HG03432 (cell line): Measurements from ENCODE around the gene NPAS2.

ENCODE experiments used
- ATAC-seq: cut with Tn5 transposase; IDR thresholded peaks from one replicate; pipeline ENCODE4 v1.9.1; 2021; ENCODE audit warnings: mild to moderate bottlenecking, moderate library complexity; ENCODE audit not compliant: unreplicated experiment

NPAS2 gene

DNA sequence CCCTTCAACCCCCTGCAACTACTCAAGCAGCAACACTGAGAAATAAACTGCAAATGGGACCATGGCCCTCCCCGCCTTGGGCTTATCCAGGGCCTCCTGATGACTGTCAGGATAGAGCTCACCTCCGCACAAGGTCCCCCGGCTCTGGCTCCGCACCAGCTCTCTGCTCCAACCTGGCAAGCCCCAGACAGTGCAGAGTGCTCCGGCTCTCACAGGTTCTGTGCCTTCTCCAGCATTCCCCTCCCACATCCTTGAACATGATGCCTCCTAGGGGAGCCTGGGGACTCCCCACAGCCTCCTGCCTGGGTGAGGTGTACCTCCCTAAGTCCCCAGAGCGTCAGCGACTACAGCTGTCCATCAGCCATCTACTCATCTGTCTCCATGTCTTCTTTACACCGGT lies 26.7 kb upstream of the NPAS2 start:
- no peak for ATAC-seq

DNA sequence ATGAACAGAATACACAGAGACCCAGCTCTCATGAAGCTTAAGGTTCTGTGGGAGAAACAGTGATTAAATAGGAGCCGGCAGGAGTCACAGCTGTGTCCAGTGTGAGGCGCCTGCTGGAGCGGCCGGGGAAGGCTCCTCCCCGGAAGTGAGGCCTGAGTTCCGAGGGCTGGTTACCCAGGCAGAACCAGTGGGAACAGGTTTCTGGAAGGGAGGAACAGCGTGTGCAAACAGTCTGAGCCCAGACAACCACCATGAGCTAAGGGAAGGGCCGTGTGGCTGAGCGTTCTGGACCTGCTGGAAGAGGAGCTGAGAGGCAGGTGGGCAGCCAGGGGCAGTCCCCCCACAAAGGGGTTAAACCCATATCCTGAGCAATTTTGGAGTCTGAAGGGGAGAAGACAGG lies 26.0 kb upstream of the NPAS2 start:
- ATAC-seq, result no peak

DNA sequence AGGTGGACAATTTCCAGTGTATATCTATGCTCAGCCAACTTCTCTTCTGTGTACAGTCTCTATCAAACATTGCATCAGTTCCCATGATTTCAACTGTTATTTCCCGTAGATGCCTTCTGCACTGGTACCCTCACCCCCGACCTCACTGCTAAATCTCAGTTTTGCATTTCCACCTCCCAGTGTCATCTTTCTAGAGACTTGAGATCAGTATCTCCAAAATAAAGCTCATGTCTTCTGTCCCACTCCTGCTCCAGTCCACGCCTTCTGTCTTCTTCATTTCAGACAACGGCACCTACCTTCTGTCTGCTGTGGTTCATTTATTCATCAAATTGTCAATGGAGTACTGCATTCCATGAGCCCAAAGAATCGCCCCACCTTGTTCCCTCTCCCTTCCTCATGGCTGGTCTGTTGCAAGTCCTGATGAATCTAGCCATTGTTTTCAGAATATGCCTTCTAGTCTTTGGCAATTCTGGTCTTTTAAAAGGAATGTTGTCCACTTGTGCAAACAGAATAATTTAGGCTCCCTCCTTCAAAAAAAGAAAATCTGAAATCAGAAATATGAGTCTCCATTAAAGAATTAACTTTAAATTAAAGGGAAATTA lies 23.3 kb upstream of the NPAS2 start:
- no peak for ATAC-seq

DNA sequence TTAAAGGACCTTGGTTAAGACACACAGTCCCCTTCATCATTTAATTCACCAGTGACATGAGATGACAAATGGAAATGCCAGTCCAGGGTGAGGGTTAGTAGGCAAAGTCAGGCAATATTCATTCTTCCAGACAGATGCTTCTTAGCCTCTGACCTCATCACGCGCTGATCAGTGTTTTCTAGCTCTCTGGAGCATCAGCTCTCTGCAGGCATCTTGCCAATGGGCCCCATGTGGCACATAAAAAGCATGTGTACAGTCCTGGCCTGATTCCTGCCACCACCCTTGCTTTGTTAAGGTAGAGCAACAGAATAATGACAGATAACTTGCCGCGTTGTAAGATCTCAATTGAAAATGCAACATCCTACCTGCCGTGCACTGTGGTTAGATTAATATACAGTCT lies 20.3 kb upstream of the NPAS2 start:
- no peak for ATAC-seq

DNA sequence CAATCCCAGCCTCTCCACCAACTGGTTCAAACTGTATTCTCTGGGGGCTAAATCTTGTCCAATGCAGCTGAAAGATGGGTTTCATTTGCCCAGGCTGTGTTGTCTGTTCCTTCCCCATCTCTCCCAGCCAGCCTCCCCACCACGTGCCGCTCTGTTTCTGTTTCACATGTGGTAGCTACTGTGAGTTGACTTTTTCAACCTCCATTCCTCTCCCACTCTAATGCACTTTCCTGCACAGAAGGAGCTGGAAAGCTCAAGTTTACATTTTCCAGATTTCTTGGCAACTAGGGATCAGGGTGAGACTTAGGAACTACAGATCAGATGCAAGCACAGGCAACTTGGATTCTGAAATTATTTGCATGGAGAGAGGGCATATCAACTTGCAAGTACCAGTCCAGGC lies 19.0 kb upstream of the NPAS2 start:
- ATAC-seq, result no peak

DNA sequence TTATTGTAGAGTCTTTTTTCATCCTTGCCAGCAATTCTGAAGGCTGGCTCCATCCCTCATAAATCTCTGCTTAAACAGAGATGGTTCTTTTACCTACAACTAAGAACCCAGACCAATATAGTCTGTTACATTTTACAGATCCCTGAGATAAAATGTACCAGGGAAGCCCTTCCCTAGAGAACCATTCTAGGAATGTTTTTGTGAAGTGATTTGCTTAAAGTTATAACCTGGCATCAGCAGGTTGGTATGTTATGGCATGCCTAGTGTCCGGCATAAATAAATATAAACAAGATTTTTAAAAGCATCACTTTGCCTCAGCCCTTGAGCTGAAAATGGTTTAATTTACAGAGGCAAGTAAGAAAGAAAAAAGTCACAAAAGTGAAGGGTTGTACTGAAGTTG lies 18.5 kb upstream of the NPAS2 start:
- ATAC-seq, result no peak

DNA sequence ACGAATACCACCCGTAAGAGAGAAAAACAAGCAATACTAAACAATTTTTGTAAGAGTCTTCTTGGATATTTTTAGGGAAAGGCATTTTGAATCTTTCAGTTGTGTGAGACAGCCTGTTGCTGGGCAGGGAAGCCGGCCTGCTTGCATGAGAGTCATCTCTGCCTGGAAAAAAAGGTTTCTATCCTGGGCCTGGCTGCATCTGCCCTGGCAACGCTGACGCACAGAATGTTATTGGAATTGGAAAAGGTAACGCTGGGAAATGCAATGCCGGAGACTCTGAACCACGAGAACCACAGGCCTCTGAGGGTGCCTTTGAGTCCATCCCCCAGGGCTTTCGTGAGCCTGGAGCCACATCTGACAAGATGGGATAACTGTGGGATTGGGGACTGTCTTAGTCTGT lies 17.9 kb upstream of the NPAS2 start:
- ATAC-seq, result no peak

DNA sequence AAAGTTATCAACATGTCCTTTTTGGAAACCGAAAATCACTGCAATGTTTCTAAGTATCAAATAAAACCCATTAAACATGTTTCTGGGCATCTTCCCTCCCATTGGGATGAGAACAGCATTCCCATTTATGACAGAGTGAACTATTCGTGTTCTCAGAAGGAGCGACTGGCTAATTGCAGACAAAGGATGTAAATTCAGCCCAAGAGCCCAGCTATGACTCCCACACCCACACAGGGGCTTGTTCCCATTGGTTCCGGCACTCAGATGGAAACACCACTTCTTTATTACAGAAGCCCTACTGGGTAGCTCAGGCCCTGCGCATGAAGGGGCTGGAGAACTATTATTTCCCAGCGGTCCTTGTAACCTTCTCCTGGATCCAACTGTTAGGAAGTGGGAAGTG lies 16.6 kb upstream of the NPAS2 start:
- ATAC-seq, result no peak

DNA sequence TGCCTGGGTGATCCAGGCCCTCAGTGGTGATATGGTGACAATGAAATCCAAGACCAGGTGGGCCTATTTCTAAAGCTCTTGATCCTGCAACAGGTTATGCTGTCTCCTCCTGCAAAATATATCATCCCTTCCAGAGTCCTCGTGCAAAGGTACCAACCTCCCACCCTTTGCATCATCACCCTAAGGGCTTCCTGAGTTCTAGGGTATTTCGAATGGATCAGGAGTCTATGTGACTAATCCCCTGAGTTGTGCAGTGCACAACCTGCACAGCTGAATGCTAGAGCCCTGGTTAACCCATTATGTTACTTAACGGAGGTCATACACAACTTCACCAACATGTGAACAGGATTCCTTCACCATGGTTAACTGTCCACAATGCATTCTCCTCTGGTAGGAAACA lies 13.4 kb upstream of the NPAS2 start:
- no peak for ATAC-seq

DNA sequence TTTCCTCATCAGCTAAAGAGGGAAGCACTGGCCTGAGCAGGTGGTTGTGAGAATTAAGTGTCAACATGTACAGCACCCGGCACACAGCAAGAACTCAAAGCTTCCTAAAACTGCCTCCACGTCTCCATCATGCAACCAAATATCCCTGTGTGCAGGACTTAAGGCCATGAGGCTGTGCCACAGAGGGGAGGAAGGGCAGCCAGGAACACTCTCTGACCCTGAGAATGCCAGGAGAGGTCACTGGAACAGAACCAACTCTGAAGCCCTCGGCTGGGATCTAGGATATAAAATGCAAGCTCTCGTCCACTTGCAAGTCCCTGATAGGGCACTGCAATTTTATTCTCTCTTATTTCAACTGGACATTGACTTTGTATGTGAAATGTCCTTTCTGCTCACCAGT lies 12.2 kb upstream of the NPAS2 start:
- ATAC-seq, result no peak

DNA sequence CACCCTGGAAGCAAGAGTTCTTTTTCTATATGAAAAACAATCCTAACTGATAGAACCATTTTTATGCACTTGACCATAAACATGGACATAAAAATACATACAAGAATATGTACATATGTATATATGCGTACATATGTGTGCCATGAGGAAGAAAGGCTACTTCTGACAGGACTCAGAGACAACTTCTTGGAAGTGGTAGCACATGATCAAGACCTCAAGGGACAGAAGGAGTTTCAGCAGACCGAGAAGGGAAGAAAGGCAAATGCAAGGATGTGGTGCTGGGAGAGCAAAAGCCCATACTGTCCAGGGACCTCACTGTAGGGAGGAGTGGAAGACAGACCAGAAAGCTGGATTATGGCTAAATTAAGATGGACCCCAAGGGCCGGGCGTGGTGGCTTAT lies 11.4 kb upstream of the NPAS2 start:
- ATAC-seq, result no peak

DNA sequence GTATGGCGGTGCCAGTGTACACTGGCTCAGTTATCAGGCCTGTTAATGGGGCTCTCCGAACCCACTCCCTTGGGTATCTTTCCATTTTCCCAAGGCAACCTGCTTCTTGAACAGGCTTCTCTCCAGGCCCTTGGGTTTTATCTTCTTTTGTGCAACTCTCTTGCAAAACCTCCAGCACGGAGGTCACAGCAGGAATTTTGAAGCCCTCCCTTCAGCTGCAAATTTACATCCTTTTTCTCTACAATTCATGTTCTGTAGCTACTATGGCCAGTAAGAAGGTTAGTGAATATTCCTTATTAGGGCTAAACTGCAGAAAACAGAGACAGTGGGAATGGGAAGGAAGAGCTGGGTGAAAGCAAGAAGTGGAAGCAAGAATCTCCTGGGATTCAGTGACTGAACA lies 10.4 kb upstream of the NPAS2 start:
- no peak for ATAC-seq

DNA sequence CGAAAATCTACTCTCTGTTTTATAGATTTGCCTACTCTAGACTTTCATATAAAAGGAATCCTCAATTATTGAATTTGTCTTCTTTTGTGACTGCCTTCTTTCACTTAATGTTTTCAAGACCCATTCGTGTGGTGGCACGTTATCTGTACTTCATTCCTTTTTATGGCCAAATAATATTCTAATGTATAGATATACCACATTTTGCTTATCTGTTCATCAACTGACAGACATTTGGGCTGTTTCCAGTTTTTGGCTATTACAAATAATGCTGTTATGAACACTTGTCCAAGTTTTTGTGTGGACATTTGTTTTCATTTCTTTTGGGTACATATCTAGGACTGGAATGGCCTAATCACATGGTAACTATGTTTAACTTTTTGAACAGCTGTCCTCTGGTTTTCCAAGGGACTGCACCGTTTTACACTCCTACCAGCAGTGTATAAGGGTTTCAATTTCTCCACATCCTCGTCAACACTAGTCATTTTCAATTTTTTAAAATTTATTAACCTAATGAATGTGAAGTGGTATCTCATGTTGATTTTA lies 9.3 kb upstream of the NPAS2 start:
- no peak for ATAC-seq

DNA sequence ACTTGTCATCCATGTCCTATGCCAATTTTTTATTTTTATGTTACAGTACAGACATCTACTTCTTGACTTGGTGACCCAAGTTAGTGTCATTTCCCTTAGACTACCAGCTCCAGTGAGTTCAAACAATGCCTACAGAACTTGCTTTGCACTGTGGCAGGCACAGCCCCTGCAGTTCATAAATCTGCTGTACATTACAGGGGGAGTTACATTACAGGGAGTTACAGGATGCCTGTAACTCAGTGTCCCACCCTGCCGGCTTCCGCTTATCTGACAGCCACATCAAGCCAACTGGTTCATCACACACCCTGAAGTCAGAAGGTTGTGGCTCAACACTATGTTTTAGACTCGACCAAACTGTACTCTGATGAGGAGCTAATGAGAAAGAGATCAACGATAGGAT lies 7.8 kb upstream of the NPAS2 start:
- ATAC-seq, result no peak

DNA sequence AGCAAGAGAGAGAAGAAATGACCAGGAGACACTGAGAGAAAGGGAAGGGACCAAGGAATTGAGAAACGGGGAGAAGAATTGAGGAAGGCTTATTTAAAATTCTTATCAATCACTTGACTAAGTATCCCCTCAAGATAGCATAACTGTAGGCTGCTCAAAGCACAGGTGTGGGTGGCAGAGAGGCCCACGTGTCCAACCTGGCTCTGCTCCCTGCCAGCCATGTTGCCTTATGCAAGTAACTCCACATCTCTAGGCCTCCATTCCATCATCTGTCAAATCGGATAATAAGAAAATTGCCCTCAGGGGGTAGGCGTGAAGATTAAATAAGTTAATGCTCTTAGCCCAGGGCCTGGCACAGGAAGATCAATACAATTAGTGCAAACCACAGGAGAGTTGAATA lies 7.4 kb upstream of the NPAS2 start:
- no peak for ATAC-seq

DNA sequence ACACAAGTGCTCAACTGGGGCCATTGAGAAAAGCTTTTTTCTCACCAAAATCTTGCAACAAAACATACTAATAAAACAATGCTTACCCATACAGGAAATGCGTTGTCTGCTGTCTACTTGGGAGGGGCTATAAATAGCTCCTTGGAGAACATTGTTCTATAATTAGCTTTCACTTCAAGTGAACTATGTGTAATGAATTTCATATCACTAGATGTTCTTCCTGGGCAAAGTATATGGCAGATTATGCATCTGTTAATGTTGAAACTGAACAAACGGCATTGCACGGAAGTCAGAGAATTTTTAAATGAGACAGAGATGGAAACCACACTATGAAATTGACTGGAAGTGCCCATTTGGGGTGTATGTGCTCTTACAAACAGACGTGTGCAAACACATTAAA lies 6.4 kb upstream of the NPAS2 start:
- ATAC-seq, result no peak

DNA sequence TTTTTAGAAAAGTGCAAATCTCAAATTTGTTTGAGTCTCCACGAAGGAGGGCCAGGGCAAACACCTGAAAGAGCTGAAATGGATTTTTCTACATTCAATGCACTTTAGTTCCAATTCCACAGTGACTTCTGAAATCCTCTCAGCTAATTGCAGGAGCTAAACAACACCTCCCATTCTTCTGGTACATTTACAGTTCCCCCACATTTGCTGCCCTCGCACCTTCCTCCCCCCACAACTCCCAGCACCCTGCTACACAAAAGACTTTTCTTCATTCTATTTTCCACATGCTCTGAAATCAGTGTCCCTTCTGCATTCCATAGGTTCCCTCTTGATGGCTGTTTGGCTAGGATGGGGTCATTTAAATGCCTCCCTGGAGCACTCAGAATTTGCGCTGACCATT lies 5.9 kb upstream of the NPAS2 start:
- ATAC-seq, result no peak

DNA sequence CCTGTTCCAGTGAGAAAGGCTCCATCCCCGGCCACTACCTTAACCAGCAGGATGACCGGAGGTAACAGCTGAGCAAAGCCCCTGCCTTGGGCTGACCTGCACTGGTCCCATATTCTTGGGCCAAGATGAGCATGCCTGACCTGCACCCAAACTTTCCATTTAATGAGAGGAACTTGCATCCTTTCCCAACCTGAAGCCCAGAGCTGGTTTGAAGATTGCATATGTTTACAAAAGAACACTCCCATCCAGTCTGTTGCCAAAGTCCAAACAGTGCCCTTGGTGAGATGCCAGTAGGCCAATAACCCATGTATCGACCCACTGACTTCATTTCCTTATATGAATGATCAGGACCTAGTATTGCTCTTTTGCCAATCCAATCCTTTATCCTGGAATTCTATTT lies 5.5 kb upstream of the NPAS2 start:
- no peak for ATAC-seq

DNA sequence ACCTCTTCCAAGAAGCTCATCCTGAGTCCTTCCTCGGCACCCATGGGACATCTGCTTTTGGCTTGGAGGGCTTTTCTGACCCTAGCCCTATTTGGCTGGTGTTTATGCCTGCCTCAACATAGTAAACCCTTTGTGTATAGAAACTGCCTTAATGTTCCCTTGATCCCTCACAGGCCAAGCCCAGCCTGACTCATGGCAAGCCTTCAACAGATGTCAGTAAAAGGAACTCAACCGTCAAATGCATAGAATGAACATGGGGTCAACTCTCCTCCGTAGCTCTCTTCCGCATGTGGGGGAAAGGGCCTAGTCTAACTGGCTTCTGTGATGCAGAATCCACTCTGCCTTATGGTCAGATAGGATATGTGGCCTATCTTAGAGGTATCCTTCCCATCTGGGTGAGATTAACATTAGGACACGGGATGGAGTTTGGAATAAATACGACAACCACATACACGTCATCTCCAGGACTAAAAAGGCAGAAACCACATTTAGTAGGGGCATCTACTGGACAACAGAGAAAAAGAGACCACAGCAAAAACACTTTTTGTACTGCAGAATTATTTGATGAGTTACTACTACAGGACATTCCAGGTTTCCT lies 2.5 kb upstream of the NPAS2 start:
- ATAC-seq, result no peak

DNA sequence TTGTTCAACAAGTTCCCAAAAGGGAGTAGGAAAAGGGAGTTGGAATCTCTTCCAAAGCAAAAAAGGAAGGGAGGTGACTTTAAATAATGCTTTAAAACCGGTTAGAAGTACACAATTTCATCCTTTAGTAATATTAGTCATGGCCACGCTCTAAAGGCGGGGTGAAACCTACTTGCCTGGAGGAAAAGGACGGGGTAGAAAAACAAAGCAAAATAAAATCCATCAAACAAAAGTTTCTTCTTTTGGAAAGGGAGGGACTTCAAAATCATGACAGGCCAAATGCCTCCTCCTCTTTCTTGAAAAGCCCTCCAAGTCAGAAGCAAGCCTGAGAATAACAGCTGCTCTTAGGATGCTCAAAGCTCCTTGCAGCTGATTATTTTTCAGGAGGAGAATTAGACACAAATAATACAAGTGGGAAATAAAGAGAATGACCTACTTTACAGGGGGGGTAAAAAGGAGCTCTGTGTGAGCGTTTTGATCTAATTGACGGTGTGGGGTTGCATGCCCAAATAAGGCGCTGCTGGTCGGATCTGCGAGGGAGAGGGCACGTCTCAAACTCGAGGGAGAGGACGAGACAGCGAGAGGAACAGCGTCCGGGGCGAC lies 1.8 kb upstream of the NPAS2 start:
- no peak for ATAC-seq

DNA sequence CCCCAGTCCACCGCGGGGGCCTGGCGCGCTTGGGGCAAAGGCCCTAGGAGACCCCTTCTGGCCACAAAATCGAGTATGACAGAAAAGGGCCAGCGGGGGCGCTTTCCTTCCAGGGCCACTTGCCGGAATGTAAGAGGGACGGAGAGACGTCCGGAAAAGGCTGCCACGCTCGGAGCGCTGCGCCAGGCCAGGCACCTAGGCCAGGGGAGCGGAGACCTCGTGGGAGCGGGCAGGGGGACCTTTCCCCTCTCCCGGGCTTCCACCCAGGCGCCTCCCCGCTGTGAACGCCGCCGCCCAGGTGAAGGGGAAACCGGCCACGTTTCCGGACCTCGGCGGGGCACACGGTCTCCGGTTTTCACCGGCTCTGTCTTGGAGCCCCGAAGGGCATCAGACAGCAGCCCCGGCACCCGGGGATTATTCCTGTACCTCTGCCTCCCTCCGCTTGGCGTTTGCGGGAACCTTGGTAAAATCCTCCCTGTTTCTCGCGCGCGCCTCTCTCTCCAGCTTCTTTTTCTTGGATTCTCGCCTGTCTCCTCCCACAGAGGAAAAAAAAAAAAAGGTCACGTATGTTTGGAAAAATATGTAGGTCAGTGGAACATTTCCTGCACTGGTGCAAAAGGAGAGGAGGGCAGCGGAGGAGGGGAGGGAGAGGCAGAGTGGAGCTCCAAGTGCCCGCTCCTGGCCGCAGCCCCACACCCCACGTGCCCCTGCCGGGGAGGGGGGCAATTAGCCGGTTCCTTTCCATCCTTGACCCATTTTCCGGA lies 1.2 kb upstream of the NPAS2 start:
- ATAC-seq, result no peak

DNA sequence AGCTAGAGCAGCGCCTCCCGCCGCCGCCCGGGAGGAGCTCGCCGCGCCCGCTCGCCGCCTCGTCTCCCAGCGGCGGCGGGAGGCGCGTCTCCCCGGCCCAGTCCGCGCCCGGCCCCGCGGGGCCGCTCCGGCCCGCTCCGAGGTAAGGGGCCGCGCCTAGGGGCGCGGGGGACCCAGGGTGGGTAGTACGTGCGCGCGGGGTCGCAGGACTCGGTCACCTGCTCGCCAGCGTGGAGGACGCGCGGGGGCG lies 259 bp downstream of the NPAS2 start:
- ATAC-seq, result no peak
